ENCODE data around the gene AQP11. TPM values are rescaled to one million over a fixed set of nuclear protein-coding genes. Genes with fewer than 3 reads are reported as not detected.
A peak's percentile ranks its signal among the peaks of the same experiment; 100 is the strongest.

AQP11 gene
- total and polyA plus RNA-seq, 2 donors (not counting 3 experiments of a cell fraction or from before 2014, with no cell fraction given) = 0.22 to 0.55 TPM

DNA sequence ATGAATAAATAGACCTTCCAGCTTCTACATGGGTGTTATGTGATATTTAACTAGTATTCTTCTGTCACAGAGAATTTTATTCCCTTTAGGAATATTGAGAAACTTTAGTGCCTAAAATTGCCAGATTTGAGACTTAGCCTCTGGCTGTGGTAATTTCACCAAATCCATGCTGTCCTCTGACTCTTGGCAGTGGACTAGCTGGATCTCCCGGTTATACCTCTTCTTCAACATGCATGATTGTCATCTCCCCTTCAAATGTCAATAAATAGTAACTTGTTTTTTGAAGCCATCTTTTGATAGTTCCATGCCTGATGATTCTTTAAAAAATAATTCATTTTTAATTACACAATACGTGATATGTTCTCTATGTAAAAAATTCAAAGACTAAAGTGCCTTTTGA, 8.4 kb downstream of the AQP11 start:
- intact Hi-C loops (cut with micrococcal nuclease) (no loop called here), dilution Hi-C loops (cut with MboI; ENCODE audit: extremely low pct_ligation_motif_present, low sequenced_read_pairs) (no loop called here)
- Histone ChIP-seq H3K27me3 (ENCODE audit: control insufficient read depth in 2 of 2, insufficient read depth in 2 of 2, low read length in 2 of 2) (no peaks in the 10 kb centered on the region), H3K4me2 (ENCODE audit: insufficient read depth, low read length) (no peak overlapping the region), H3K4me3 (replicated peaks in 1 of 3; ENCODE audit: insufficient read depth in 1 of 3, low read depth in 1 of 3, low read length in 3 of 3) (no peak overlapping the region), H3K79me2 (ENCODE audit: control insufficient read depth, insufficient read depth, low read length) (no peaks in the 10 kb centered on the region), H3K9me1 (replicated peaks; ENCODE audit: control insufficient read depth, extremely low read depth, insufficient read depth, low read length) (no peaks in the 10 kb centered on the region), H4K20me1 (replicated peaks; ENCODE audit: control insufficient read depth, extremely low read depth, insufficient read depth, low read length) (no peaks in the 10 kb centered on the region), H3K9ac (replicated peaks; ENCODE audit: extremely low read depth, insufficient read depth, low read length) (no peak overlapping the region), H3K36me3 (ENCODE audit: control insufficient read depth in 2 of 2, extremely low read depth in 1 of 2, insufficient read depth in 2 of 2, low read length in 2 of 2) (no peaks in the 10 kb centered on the region), H3K27ac (ENCODE audit: insufficient read depth, low read depth, low read length) (no peak overlapping the region), H2AFZ (ENCODE audit: low read depth, low read length) (no peak overlapping the region), H3K4me1 (ENCODE audit: control insufficient read depth, extremely low read depth, insufficient read depth, low read length) (peaks cover 14% of the 10 kb centered on the region), H3K9me3 (replicated peaks; ENCODE audit: control insufficient read depth, insufficient read depth, low read length) (no peaks in the 10 kb centered on the region)
- CTCF ChIA-PET = no interaction called here
- DNase-seq (ENCODE audit: low read depth, low spot score) (no peak), FAIRE-seq (no peak)
- POLR2A ChIA-PET = no interaction called here
- no TSS peak for BruUV-seq (replicated peaks)
- TF ChIP-seq POLR2A (IDR thresholded peaks at IDR 0.05; ENCODE audit: low read depth, low read length) = no peak
- no peak for TF ChIP-seq POLR2AphosphoS5 (IDR thresholded peaks at IDR 0.05; ENCODE audit: insufficient read depth, low read depth, low read length)
- TF ChIP-seq FOS (IDR thresholded peaks at IDR 0.05; ENCODE audit: borderline replicate concordance, insufficient read depth, low read length) = no peak
- TF ChIP-seq, protein P1, sequence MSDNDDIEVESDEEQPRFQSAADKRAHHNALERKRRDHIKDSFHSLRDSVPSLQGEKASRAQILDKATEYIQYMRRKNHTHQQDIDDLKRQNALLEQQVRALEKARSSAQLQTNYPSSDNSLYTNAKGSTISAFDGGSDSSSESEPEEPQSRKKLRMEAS (IDR thresholded peaks at IDR 0.05; ENCODE audit: insufficient read depth, insufficient read length) = no peak

DNA sequence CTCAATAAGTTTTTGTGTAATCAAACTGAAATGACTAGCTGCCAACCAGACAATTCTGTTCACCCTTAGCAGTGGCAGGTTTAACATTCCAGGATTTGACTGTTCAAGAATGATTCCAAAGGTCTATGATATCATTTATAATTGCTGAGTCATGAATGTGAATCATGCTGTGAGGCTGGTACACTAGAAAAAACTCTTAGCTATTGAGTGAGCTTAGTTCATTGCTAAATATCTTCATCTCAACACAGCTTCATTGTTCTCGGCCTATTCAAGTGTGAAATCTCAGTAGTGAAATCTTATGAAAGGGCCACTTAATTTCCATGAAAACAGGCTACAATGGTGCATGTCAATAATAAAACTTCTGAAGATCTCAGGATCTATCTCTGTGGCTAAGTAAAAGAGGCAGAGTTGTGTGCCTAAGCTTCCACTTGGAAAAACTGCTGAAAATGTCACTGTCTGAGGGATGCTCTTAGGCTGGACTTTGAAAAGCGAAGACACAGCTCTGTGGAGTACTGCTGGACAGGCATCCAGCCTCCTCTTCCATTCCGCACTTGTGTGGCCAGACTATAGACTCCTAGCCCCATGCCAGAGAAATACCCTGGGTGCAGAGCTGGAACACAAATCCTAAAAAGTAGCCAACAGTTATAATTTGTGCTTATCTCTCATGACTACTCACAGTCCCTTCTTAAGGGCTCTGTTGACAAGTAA, 12.8 kb downstream of the AQP11 start:
- H3K36me3 ChIP-seq (ENCODE audit: control insufficient read depth in 2 of 2, extremely low read depth in 1 of 2, insufficient read depth in 2 of 2, low read length in 2 of 2) = no peaks in the 10 kb centered on the region
- peak overlapping the region; percentile 58 for H3K27ac ChIP-seq (ENCODE audit: insufficient read depth, low read depth, low read length)
- no peaks in the 10 kb centered on the region for H3K9me1 ChIP-seq (replicated peaks; ENCODE audit: control insufficient read depth, extremely low read depth, insufficient read depth, low read length)
- no TSS peak for BruUV-seq (replicated peaks)
- dilution Hi-C loops (cut with MboI; ENCODE audit: extremely low pct_ligation_motif_present, low sequenced_read_pairs) (no loop called here), intact Hi-C loops (cut with micrococcal nuclease) (no loop called here)
- FAIRE-seq = peak; percentile 84
- no peak overlapping the region for H2AFZ ChIP-seq (ENCODE audit: low read depth, low read length)
- no peak overlapping the region for H3K4me2 ChIP-seq (ENCODE audit: insufficient read depth, low read length)
- no peak overlapping the region for H3K4me3 ChIP-seq (replicated peaks in 1 of 3; ENCODE audit: insufficient read depth in 1 of 3, low read depth in 1 of 3, low read length in 3 of 3)
- TF ChIP-seq JUN (IDR thresholded peaks at IDR 0.05; ENCODE audit: borderline replicate concordance, insufficient read depth, insufficient read length, low read depth) (peak; percentile 57), MYC (IDR thresholded peaks at IDR 0.05; ENCODE audit: low read depth, low read length) (no peak), EZH2 (IDR thresholded peaks at IDR 0.05; ENCODE audit: borderline replicate concordance, low read depth, low read length, severe bottlenecking) (no peak), FOS (IDR thresholded peaks at IDR 0.05; ENCODE audit: borderline replicate concordance, insufficient read depth, low read length) (peak; percentile 78), POLR2AphosphoS5 (IDR thresholded peaks at IDR 0.05; ENCODE audit: insufficient read depth, low read depth, low read length) (no peak)
- TF ChIP-seq, protein P2, sequence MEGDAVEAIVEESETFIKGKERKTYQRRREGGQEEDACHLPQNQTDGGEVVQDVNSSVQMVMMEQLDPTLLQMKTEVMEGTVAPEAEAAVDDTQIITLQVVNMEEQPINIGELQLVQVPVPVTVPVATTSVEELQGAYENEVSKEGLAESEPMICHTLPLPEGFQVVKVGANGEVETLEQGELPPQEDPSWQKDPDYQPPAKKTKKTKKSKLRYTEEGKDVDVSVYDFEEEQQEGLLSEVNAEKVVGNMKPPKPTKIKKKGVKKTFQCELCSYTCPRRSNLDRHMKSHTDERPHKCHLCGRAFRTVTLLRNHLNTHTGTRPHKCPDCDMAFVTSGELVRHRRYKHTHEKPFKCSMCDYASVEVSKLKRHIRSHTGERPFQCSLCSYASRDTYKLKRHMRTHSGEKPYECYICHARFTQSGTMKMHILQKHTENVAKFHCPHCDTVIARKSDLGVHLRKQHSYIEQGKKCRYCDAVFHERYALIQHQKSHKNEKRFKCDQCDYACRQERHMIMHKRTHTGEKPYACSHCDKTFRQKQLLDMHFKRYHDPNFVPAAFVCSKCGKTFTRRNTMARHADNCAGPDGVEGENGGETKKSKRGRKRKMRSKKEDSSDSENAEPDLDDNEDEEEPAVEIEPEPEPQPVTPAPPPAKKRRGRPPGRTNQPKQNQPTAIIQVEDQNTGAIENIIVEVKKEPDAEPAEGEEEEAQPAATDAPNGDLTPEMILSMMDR (IDR thresholded peaks at IDR 0.05; ENCODE audit: extremely low read depth in 1 of 2, insufficient read depth in 1 of 2, low read depth in 1 of 2, low read length in 2 of 2) = no peak
- H3K9me3 ChIP-seq (replicated peaks; ENCODE audit: control insufficient read depth, insufficient read depth, low read length) = no peaks in the 10 kb centered on the region
- no peak overlapping the region for H3K9ac ChIP-seq (replicated peaks; ENCODE audit: extremely low read depth, insufficient read depth, low read length)
- no peaks in the 10 kb centered on the region for H4K20me1 ChIP-seq (replicated peaks; ENCODE audit: control insufficient read depth, extremely low read depth, insufficient read depth, low read length)
- POLR2A ChIA-PET = interaction anchor here (0.5 to 1.0 kb wide), 2 partner anchors 10 to 907 kb away, joined by 4 read pairs; no protein-coding TSS in a partner anchor
- peak; percentile 75 for DNase-seq (ENCODE audit: low read depth, low spot score)
- H3K79me2 ChIP-seq (ENCODE audit: control insufficient read depth, insufficient read depth, low read length) = no peaks in the 10 kb centered on the region
- no peaks in the 10 kb centered on the region for H3K27me3 ChIP-seq (ENCODE audit: control insufficient read depth in 2 of 2, insufficient read depth in 2 of 2, low read length in 2 of 2)
- CTCF ChIA-PET = interaction anchor here (0.6 to 3.4 kb wide), 11 partner anchors 9 to 682 kb away, joined by 3 to 34 read pairs (median 4); partner anchors contain the start of gene AQP11
- peaks cover 14% of the 10 kb centered on the region for H3K4me1 ChIP-seq (ENCODE audit: control insufficient read depth, extremely low read depth, insufficient read depth, low read length)

All from endothelial cell of umbilical vein (primary cell).